Endothelial cell of umbilical vein (primary cell): Measurements from ENCODE around the gene GRM5.

Experiments
- CTCF ChIP-seq, 2 donors: IDR thresholded peaks; 1 replicate in 1 of 2; 2 replicates in 1 of 2; pipeline ENCODE4 v1.5.1; 2011; ENCODE audit warnings: low read length in 2 of 2, mild to moderate bottlenecking in 2 of 2, moderate library complexity in 2 of 2, control low read depth in 1 of 2, inconsistent platforms in 1 of 2, low read depth in 1 of 2; ENCODE audit not compliant: insufficient read depth in 1 of 2; ENCODE audit errors: extremely low read depth in 1 of 2
- MAX ChIP-seq: IDR thresholded peaks from 2 replicates; pipeline ENCODE4 v1.6.1; 2011; ENCODE audit not compliant: insufficient read depth, insufficient read length

- TF ChIP-seq MAX: no peak
- TF ChIP-seq CTCF (IDR thresholded peaks at IDR 0.05; ENCODE audit: extremely low read depth in 1 of 2, insufficient read depth in 1 of 2, low read depth in 1 of 2, low read length in 2 of 2): no peak
Measured at GRCh38 chr11:88618327-88619070, 447.3 kb downstream of the GRM5 start.
